GM19372 (cell line): ENCODE measurements around the gene PLVAP.

ENCODE experiments used
- ATAC-seq: cut with Tn5 transposase; IDR thresholded peaks from one replicate; pipeline ENCODE4 v1.9.1; 2021; ENCODE audit warnings: mild to moderate bottlenecking, low read depth, moderate library complexity; ENCODE audit not compliant: unreplicated experiment

Gene PLVAP

DNA sequence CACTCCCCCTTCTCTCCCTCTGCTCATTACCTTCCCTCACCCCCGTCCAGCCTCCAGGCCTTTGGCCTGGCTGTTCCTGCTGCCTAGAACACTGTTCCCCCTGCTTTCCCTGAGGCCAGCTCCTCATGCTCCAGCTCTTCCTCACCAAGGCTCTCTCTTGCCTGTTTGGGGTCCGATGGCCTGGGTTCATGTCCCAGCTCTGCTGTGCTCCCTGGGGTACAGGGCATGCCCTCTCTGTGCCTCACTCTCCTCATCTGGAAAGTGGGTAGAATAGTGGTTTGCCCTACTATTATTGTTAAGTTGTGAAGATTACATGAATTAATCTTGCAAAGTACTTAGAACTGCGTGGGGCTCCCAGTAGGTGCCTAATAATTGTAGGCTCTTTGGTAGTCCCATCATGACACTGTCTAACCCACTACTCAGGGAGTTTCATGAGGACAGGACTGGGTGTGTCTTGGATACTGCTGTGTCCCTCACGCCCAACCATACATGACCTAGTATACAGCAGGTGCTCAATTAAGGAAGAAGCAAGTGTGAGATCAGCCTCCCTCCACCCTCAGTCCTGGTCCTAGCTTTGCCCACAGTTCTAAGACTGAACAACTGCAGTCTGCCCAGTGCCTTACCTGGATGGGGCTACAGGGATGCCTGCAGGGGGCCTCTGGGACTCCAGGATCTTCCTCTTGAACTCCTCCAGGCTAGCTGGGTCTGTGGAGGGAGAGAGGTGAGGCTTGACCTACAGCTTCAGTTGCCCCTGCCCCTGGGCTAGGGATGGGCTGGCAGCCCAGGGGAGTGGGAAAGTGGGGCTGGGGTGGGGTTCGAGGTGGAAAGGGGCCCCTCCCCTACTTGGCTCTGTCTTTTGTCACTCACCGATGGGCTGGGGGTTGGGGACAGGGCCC is 17.0 kb downstream of the PLVAP start:
- no peak for ATAC-seq

- no peak for ATAC-seq
Measured at GRCh38 chr19:17358395-17358794, 18.7 kb downstream of the PLVAP start.

- ATAC-seq = no peak
Measured at GRCh38 chr19:17357724-17358123, 19.4 kb downstream of the PLVAP start.

- no peak for ATAC-seq
Measured at GRCh38 chr19:17357078-17357666, 20.0 kb downstream of the PLVAP start.

DNA sequence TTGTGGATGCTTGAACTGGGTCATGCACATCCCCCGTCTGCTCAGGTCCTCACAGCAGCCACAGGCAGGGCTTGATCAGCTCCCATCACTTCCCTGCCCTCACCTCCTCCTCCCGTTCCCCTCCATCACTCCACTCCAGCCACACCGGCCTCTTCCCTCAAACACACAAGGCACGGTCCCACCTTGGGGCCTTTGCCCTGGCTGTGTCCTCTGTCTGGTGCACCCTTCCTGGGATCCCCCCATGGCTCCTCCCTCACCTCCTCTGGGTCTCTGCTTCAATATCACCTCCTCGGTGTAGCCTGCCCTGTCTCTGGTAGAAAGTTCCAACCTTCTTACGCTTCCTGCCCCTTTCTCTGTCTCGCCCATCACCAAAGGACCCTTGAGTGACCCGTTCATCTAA is 23.8 kb downstream of the PLVAP start:
- no peak for ATAC-seq

GRCh38 chr19:17352608-17353280 is 24.4 kb downstream of the PLVAP start:
- ATAC-seq = no peak

- ATAC-seq = no peak
Measured at GRCh38 chr19:17351815-17352435, 25.2 kb downstream of the PLVAP start.

DNA sequence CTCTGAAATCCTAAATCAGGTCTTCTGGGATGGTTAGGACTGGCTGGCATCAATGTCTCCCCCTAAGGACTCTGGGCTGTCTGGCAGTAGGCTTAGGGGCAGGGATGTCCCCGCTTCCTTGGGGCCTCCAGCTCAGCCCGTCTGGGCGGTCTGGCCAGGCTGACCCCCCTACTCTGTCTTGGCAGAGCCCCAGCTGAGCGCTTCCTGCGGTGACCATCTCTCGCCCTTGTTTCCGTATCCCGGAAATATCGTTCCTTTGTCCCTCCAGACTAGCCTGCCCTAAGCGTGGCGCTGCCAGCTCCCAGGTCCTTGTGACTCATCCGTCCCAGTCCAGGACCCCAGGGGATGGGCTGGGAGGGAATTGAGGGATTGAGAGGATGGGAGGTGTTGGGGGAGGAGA is 28.4 kb downstream of the PLVAP start:
- no peak for ATAC-seq

DNA sequence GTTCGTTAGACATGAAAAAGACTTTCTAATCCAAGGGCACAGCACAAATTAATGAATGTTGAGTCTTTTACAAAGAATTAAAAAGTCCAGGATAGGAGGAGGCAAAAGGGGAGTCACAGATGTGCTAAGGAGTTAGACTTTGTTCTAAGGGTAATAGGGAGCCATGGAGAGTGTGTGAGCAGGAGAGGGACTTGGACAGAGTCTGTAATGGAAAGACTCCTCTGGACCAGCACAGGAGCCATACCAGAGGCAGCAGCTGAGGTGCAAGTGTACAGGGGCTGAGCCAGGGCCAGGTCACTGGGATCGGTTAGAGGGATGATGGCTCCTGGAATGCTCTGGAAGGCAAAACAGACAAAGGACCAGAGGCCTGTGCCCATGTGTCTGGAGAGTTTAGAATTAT is 29.3 kb downstream of the PLVAP start:
- no peak for ATAC-seq

DNA sequence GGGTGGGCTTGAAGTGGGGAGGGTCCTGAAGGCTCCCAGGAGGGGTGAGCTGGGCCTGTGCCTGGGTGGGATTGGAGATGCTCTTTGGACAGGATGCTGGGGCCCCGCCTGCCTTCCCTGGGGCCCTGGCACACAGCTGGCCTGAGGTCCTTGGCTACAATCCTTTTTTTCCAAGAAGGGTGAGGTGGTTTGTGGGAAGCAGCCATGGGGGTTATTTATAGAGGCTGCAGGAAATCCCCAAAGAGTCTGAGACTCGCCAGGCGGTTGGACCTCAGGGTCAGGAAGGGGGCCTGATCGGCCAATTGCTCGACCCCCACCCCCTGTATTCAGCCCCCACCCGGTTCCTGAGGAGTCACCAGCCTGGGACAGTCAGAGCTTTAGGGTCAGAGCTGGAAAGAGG is 29.8 kb downstream of the PLVAP start:
- no peak for ATAC-seq

- no peak for ATAC-seq
Measured at GRCh38 chr19:17346109-17346671, 31.0 kb downstream of the PLVAP start.

GRCh38 chr19:17341845-17342244 is 35.3 kb downstream of the PLVAP start:
- ATAC-seq = no peak

DNA sequence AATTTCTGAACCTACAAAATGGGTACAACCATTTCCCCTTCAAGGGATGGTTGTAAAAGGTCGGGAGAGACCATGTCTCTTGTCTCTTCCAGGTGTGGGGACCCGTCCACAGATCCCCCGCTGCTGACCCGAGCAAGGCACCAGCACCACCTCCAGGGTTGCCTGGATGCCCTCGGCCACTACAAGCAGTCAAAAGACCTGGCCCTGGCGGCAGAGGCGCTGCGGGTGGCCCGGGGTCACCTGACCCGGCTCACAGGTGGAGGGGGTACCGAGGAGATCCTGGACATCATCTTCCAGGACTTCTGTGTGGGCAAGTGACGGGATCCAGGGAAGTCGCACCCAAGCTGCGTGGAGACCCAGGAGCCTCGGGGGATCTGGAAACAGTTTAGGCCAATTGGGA is 35.8 kb downstream of the PLVAP start:
- ATAC-seq = no peak

GRCh38 chr19:17340871-17341357 is 36.2 kb downstream of the PLVAP start:
- no peak for ATAC-seq

DNA sequence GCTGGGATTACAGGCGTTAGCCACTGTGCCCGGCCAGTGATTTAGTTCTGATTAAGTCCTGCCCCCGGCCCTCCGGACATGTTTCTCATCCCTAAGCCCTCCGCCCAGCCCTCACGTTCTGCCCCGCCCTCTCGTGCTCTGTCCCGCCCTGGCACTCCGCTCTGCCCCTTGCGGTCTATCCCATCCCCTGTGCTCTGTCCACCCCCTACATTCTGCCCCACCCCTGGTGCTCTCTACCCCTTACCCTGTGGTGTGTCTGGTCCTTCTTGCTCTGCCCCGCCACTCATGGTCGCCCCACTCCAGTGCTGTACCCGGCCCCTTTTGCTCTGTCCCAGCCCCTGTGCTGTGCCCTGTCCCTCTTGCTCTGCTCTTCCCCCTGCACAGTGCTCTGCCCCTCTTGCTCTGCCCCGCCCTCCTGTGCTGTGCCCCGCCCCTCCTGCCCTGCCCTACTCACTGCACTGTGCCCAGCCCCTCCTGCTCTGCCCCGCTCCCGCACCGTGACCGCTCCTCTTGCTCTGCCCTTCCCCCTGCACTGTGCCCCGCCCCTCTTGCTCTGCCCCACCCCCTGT is 36.8 kb downstream of the PLVAP start:
- ATAC-seq = no peak

- no peak for ATAC-seq
Measured at GRCh38 chr19:17339088-17339741, 37.9 kb downstream of the PLVAP start.

DNA sequence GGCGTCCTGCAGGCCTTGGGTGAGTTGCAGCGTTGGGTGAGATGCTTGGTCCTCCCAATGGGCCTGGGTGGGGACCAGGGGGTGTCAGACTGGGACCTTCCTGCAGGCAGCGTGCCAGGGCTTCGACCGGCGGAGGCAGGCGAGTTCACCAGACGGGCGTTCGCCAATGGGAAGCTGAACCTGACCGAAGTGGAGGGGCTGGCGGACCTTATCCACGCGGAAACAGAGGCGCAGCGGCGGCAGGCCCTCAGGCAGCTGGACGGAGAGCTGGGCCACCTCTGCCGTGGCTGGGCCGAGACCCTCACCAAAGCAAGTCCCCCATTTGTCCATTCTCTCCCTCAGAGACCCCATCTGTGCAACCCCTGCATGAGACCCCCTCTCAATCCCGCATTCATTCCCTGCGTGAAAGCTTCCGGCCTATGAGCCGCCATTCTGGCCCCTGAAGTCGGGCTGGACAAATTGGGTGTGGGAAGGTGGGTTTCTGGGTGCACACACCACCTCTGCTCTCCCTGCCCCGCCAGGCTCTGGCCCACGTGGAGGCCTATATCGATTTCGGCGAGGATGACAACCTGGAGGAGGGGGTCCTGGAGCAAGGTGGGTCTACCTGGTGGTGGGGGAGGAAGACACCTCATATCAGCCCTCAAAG is 38.6 kb downstream of the PLVAP start:
- ATAC-seq = no peak

GRCh38 chr19:17337675-17338432 is 39.3 kb downstream of the PLVAP start:
- ATAC-seq = peak; percentile 2
